ENCODE results near the gene PRDM5.

The PRDM5 gene

DNA sequence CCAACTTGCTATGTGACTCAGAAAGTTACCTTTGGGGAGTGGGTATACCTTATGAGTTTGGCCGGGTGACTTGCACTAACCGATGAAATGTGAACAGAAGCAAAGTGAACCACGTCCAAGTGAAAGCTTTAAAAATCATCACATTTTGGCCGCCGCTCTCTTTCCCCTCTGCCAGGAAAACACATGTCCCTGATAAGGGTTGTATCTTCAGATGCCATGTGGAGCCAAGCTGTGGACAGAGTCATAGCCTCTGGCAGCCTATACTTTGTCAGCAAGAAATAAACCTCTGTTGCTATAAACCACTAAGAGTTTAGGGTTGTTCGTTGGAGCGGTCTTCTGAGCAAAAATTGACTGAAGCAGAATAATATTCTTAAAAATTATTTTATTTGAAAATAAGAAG, 92.3 kb downstream of the PRDM5 start:
- no peak for TF ChIP-seq POLR2AphosphoS5 (IDR thresholded peaks at IDR 0.05; ENCODE audit: low read depth, low read length)
- TF ChIP-seq, protein P1, sequence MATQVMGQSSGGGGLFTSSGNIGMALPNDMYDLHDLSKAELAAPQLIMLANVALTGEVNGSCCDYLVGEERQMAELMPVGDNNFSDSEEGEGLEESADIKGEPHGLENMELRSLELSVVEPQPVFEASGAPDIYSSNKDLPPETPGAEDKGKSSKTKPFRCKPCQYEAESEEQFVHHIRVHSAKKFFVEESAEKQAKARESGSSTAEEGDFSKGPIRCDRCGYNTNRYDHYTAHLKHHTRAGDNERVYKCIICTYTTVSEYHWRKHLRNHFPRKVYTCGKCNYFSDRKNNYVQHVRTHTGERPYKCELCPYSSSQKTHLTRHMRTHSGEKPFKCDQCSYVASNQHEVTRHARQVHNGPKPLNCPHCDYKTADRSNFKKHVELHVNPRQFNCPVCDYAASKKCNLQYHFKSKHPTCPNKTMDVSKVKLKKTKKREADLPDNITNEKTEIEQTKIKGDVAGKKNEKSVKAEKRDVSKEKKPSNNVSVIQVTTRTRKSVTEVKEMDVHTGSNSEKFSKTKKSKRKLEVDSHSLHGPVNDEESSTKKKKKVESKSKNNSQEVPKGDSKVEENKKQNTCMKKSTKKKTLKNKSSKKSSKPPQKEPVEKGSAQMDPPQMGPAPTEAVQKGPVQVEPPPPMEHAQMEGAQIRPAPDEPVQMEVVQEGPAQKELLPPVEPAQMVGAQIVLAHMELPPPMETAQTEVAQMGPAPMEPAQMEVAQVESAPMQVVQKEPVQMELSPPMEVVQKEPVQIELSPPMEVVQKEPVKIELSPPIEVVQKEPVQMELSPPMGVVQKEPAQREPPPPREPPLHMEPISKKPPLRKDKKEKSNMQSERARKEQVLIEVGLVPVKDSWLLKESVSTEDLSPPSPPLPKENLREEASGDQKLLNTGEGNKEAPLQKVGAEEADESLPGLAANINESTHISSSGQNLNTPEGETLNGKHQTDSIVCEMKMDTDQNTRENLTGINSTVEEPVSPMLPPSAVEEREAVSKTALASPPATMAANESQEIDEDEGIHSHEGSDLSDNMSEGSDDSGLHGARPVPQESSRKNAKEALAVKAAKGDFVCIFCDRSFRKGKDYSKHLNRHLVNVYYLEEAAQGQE (IDR thresholded peaks at IDR 0.05; ENCODE audit: insufficient read depth in 1 of 2, low read depth in 2 of 2, low read length in 2 of 2), result no peak
- no peak for TF ChIP-seq SIN3A (IDR thresholded peaks at IDR 0.05; ENCODE audit: borderline replicate concordance, insufficient read depth, low read length)
- no peak for TF ChIP-seq FOXP2 (optimal IDR thresholded peaks at IDR 0.05; ENCODE audit: borderline replicate concordance, extremely low read depth, extremely low read length, insufficient read depth)
- no peak for TF ChIP-seq TAF1 (IDR thresholded peaks at IDR 0.05; ENCODE audit: borderline replicate concordance, insufficient read depth, low read length)

DNA sequence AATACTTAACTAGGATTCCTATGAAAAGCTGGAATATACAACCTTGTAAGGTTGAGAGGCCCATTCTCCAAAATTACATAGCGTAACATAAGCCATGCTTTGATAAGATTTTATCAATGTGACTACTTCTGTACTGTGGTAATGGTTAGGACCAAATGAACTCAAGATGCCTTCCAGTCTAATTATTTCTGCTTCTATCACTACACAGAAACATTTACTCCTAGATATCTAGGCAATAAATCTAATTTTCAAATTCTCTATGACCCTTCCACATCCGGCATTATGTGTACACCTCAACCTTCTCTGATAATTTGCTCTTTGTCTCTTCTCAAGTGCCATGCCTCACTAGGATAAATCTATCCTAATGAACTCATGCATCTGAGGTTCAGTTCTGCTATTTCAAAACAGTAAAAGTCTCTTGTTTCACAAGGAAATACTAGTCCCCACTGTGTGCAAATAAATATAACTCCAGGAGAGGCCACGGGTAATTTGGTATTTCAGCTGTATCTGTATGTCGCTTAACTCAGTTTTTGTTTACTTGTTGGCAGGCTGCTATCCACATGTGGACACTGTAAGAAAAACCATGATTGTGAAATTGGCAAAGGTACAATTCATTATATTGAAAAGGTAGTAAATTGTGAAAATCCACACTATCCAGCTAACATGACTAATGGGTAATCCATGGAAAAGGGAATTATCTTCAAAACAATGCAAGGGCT, 93.3 kb downstream of the PRDM5 start:
- TF ChIP-seq POLR2AphosphoS5 (IDR thresholded peaks at IDR 0.05; ENCODE audit: low read depth, low read length) (no peak), TAF1 (IDR thresholded peaks at IDR 0.05; ENCODE audit: borderline replicate concordance, insufficient read depth, low read length) (no peak), FOXP2 (optimal IDR thresholded peaks at IDR 0.05; ENCODE audit: borderline replicate concordance, extremely low read depth, extremely low read length, insufficient read depth) (no peak), SIN3A (IDR thresholded peaks at IDR 0.05; ENCODE audit: borderline replicate concordance, insufficient read depth, low read length) (no peak)
- TF ChIP-seq, protein P1 (IDR thresholded peaks at IDR 0.05; ENCODE audit: insufficient read depth in 1 of 2, low read depth in 2 of 2, low read length in 2 of 2), result no peak

DNA sequence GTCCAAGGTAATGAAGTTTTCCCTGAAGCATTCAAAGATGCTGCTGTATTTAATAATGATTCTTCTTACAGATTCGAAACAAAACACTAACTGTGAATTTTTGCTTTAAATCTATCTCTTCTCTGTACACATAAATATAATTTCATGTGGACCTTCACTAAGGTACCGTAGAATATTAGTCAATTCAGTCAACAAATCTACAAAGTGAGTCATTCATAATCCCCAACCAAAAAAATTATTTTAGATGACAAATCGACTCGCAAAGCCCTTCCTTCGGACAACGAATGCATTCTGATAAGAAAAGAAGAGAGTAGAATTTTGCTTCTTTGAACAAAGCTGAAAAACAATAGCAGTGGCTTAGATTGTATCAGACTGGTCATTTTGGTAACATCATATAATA, 95.7 kb downstream of the PRDM5 start:
- TF ChIP-seq POLR2AphosphoS5 (IDR thresholded peaks at IDR 0.05; ENCODE audit: low read depth, low read length), result no peak
- TF ChIP-seq SIN3A (IDR thresholded peaks at IDR 0.05; ENCODE audit: borderline replicate concordance, insufficient read depth, low read length), result no peak
- no peak for TF ChIP-seq TAF1 (IDR thresholded peaks at IDR 0.05; ENCODE audit: borderline replicate concordance, insufficient read depth, low read length)
- TF ChIP-seq, protein P1 (IDR thresholded peaks at IDR 0.05; ENCODE audit: insufficient read depth in 1 of 2, low read depth in 2 of 2, low read length in 2 of 2), result no peak
- TF ChIP-seq FOXP2 (optimal IDR thresholded peaks at IDR 0.05; ENCODE audit: borderline replicate concordance, extremely low read depth, extremely low read length, insufficient read depth), result no peak

DNA sequence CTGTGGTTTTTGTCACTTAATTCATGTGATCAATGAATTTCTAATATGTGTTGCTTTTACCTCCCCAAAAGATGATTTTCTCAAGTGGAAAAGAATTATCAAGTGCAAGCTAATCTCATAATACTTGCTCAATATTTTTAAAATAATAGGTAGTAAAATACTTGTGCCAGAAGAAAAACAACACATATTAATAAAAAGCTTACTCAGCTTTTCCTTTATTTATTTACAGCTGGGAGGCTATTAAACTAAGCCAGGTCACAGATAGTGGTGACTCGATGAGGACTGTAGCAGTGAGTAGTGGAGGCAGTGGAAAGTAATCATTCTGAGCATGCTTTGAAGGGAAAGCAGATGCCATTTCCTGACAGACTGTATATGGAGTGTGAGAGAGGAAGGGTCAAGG, 96.1 kb downstream of the PRDM5 start:
- no peak for TF ChIP-seq TAF1 (IDR thresholded peaks at IDR 0.05; ENCODE audit: borderline replicate concordance, insufficient read depth, low read length)
- TF ChIP-seq FOXP2 (optimal IDR thresholded peaks at IDR 0.05; ENCODE audit: borderline replicate concordance, extremely low read depth, extremely low read length, insufficient read depth), result no peak
- TF ChIP-seq, protein P1 (IDR thresholded peaks at IDR 0.05; ENCODE audit: insufficient read depth in 1 of 2, low read depth in 2 of 2, low read length in 2 of 2), result no peak
- no peak for TF ChIP-seq POLR2AphosphoS5 (IDR thresholded peaks at IDR 0.05; ENCODE audit: low read depth, low read length)
- TF ChIP-seq SIN3A (IDR thresholded peaks at IDR 0.05; ENCODE audit: borderline replicate concordance, insufficient read depth, low read length), result no peak
